Inflammatory macrophage (primary cell): ENCODE measurements around the gene TLL2.

Source experiments
- DNase-seq, 2 donors: peaks; one replicate each; pipeline ENCODE4 v3.0.0-alpha.2; 2020 to 2022

The TLL2 gene

GRCh38 chr10:96357038-96357620, 156.6 kb downstream of the TLL2 start:
- DNase-seq, result no peak

- no peak for DNase-seq
Observed at GRCh38 chr10:96352582-96352981, 161.1 kb downstream of the TLL2 start.

- no peak for DNase-seq
Observed at GRCh38 chr10:96352027-96352426, 161.7 kb downstream of the TLL2 start.

- DNase-seq, result no peak
Observed at GRCh38 chr10:96346295-96346694, 167.4 kb downstream of the TLL2 start.

GRCh38 chr10:96345222-96345621, 168.5 kb downstream of the TLL2 start:
- no peak for DNase-seq

- no peak for DNase-seq
Observed at GRCh38 chr10:96344178-96344577, 169.5 kb downstream of the TLL2 start.

GRCh38 chr10:96342402-96342801, 171.3 kb downstream of the TLL2 start:
- DNase-seq, result no peak

- no peak for DNase-seq
Observed at GRCh38 chr10:96341219-96342182, 172.2 kb downstream of the TLL2 start.

GRCh38 chr10:96339956-96340904, 173.5 kb downstream of the TLL2 start:
- DNase-seq, result peak; percentile 53 to 71

GRCh38 chr10:96339383-96339782, 174.3 kb downstream of the TLL2 start:
- no peak for DNase-seq

GRCh38 chr10:96338279-96338925, 175.3 kb downstream of the TLL2 start:
- no peak for DNase-seq

- DNase-seq, result no peak
Observed at GRCh38 chr10:96337106-96337505, 176.6 kb downstream of the TLL2 start.

- DNase-seq, result peak; percentile 35 to 39
Observed at GRCh38 chr10:96334616-96335526, 178.9 kb downstream of the TLL2 start.

- DNase-seq, result no peak
Observed at GRCh38 chr10:96333101-96333500, 180.6 kb downstream of the TLL2 start.

- DNase-seq, result no peak
Observed at GRCh38 chr10:96327462-96327861, 186.3 kb downstream of the TLL2 start.

- no peak for DNase-seq
Observed at GRCh38 chr10:96325719-96326373, 187.9 kb downstream of the TLL2 start.

GRCh38 chr10:96324447-96324846, 189.3 kb downstream of the TLL2 start:
- DNase-seq, result no peak

GRCh38 chr10:96322275-96322674, 191.5 kb downstream of the TLL2 start:
- DNase-seq, result no peak

- DNase-seq, result no peak
Observed at GRCh38 chr10:96321822-96322221, 191.9 kb downstream of the TLL2 start.

- DNase-seq, result no peak
Observed at GRCh38 chr10:96319754-96320474, 193.8 kb downstream of the TLL2 start.
